H1 (cell line): Measurements from ENCODE around the gene TRAF3IP1. TPM values are rescaled to one million over a fixed set of nuclear protein-coding genes. Genes with fewer than 3 reads are reported as not detected.

Experiments
- CTCF ChIA-PET: fragments of 300-600 bp; sonication (Branson Sonifier 250); formaldehyde crosslinking; loops from one replicate; lab custom pipeline; 2021; ENCODE audit not compliant: partially characterized antibody; lab: Charles Lee
- POLR2A ChIA-PET: fragments of 300-600 bp; sonication (Branson Sonifier 250); formaldehyde crosslinking; loops from one replicate; lab custom pipeline; 2021; ENCODE audit warnings: inconsistent platforms; ENCODE audit not compliant: partially characterized antibody; lab: Charles Lee
- DNase-seq, 2 experiments: peaks; one replicate each; pipeline versions ENCODE4 v3.0.0 to v3.0.0-alpha.2; 2010 to 2022; ENCODE audit warnings: low spot score in 2 of 2, low read depth in 1 of 2, mixed read lengths in 1 of 2
- FAIRE-seq: peaks from 2 replicates; lab custom pipeline; 2011; peaks lifted over from hg19 to GRCh38; lab: Jason Lieb, UNC
- H2AFZ ChIP-seq: 2 replicates; pipeline ENCODE4 v1.8.1; 2012; ENCODE audit warnings: low read length, inconsistent platforms
- H2AK5ac ChIP-seq: 2 replicates; pipeline ENCODE4 v1.6.1; 2013; ENCODE audit warnings: low read depth, low read length
- H2BK120ac ChIP-seq: replicated peaks from 2 replicates; pipeline ENCODE3; 2013; ENCODE audit warnings: low read depth, low read length, inconsistent platforms
- H2BK12ac ChIP-seq: 2 replicates; pipeline ENCODE4 v1.6.1; 2013; ENCODE audit warnings: low read depth, low read length
- H2BK15ac ChIP-seq: 2 replicates; pipeline ENCODE4 v1.6.1; 2013; ENCODE audit warnings: low read length
- H2BK20ac ChIP-seq: 2 replicates; pipeline ENCODE4 v1.6.1; 2013; ENCODE audit warnings: low read length
- H2BK5ac ChIP-seq: 2 replicates; pipeline ENCODE4 v1.6.1; 2013; ENCODE audit warnings: low read depth, low read length
- H3K14ac ChIP-seq: 2 replicates; pipeline ENCODE4 v1.6.1; 2013; ENCODE audit warnings: inconsistent platforms; ENCODE audit not compliant: insufficient read length
- H3K18ac ChIP-seq: 2 replicates; pipeline ENCODE4 v1.6.1; 2013; ENCODE audit warnings: low read length; ENCODE audit errors: extremely low read depth
- H3K23ac ChIP-seq: 2 replicates; pipeline ENCODE4 v1.6.1; 2013; ENCODE audit warnings: inconsistent platforms; ENCODE audit not compliant: insufficient read length
- H3K23me2 ChIP-seq: 2 replicates; pipeline ENCODE4 v1.6.1; 2013; ENCODE audit warnings: low read depth, low read length
- H3K27ac ChIP-seq: 2 replicates; pipeline ENCODE4 v1.6.1; 2011; ENCODE audit warnings: low read depth, low read length, inconsistent platforms
- H3K27me3 ChIP-seq, 4 experiments: replicated peaks in 1 of 4; 1 replicate in 1 of 4; 2 replicates in 3 of 4; pipeline versions ENCODE4 v1.6.1 to v1.8.1; 2011 to 2013; ENCODE audit warnings: low read length in 3 of 4, mild to moderate bottlenecking in 3 of 4, inconsistent platforms in 2 of 4, mixed read lengths in 2 of 4, moderate library complexity in 1 of 4; ENCODE audit not compliant: control insufficient read depth in 3 of 4, insufficient read depth in 3 of 4; ENCODE audit errors: extremely low read depth in 1 of 4
- H3K36me3 ChIP-seq, 4 experiments: 2 replicates each; pipeline versions ENCODE4 v1.6.1 to v1.8.1; 2011 to 2013; ENCODE audit warnings: mild to moderate bottlenecking in 4 of 4, low read length in 3 of 4, moderate library complexity in 2 of 4, control low read depth in 1 of 4, inconsistent platforms in 1 of 4; ENCODE audit not compliant: insufficient read depth in 4 of 4, control insufficient read depth in 2 of 4
- H3K4ac ChIP-seq: replicated peaks from 2 replicates; pipeline ENCODE3; 2013; ENCODE audit warnings: low read length, low read depth, mixed read lengths, inconsistent platforms; ENCODE audit not compliant: insufficient read length
- H3K4me1 ChIP-seq, 4 experiments: replicated peaks in 1 of 4; 1 replicate in 1 of 4; 2 replicates in 3 of 4; pipeline versions ENCODE4 v1.6.1 to v1.8.1; 2011 to 2013; ENCODE audit warnings: low read length in 3 of 4, inconsistent platforms in 2 of 4, mixed read lengths in 1 of 4; ENCODE audit not compliant: insufficient read depth in 4 of 4, control insufficient read depth in 3 of 4
- H3K4me2 ChIP-seq, 2 experiments: 2 replicates each; pipeline versions ENCODE4 v1.6.1 to v1.8.1; 2011 to 2013; ENCODE audit warnings: low read depth in 2 of 2, low read length in 2 of 2, control low read depth in 1 of 2, inconsistent platforms in 1 of 2, mild to moderate bottlenecking in 1 of 2; ENCODE audit not compliant: insufficient read depth in 1 of 2
- H3K4me3 ChIP-seq, 4 experiments: fragments of 200-600, 300-600 bp in 1 of 4; sonication (generic), shearing (Covaris generic), sonication (Bioruptor Twin) in 1 of 4; 2 replicates each; pipeline versions ENCODE4 v1.5.1 to v1.8.1; 2011 to 2016; ENCODE audit warnings: low read length in 4 of 4, low read depth in 3 of 4, control low read depth in 2 of 4, inconsistent platforms in 2 of 4, mild to moderate bottlenecking in 2 of 4, mixed read lengths in 1 of 4, moderate library complexity in 1 of 4; ENCODE audit not compliant: insufficient read depth in 2 of 4; ENCODE audit errors: extremely low read depth in 1 of 4
- H3K56ac ChIP-seq: replicated peaks from 2 replicates; pipeline ENCODE3; 2013; ENCODE audit warnings: low read depth, mild to moderate bottlenecking, mixed read lengths, low read length, inconsistent platforms; ENCODE audit not compliant: insufficient read length
- H3K79me1 ChIP-seq: 2 replicates; pipeline ENCODE4 v1.6.1; 2013; ENCODE audit warnings: low read depth, low read length, control low read depth
- H3K79me2 ChIP-seq, 2 experiments: 2 replicates each; pipeline versions ENCODE4 v1.6.1 to v1.8.1; 2012 to 2013; ENCODE audit warnings: low read length in 2 of 2, mild to moderate bottlenecking in 2 of 2, inconsistent platforms in 1 of 2; ENCODE audit not compliant: insufficient read depth in 2 of 2, control insufficient read depth in 1 of 2
- H3K9ac ChIP-seq, 4 experiments: replicated peaks in 1 of 4; 1 replicate in 1 of 4; 2 replicates in 3 of 4; pipeline versions ENCODE4 v1.6.1 to v1.8.1; 2011 to 2013; ENCODE audit warnings: low read depth in 3 of 4, low read length in 3 of 4, control low read depth in 2 of 4, mild to moderate bottlenecking in 2 of 4, moderate library complexity in 2 of 4, inconsistent platforms in 1 of 4; ENCODE audit errors: extremely low read depth in 1 of 4
- H3K9me3 ChIP-seq, 2 experiments: 2 replicates each; pipeline versions ENCODE4 v1.6.1 to v1.8.1; 2012 to 2013; ENCODE audit warnings: mild to moderate bottlenecking in 2 of 2, moderate library complexity in 2 of 2, control low read depth in 1 of 2, inconsistent platforms in 1 of 2, low read depth in 1 of 2, low read length in 1 of 2, mixed read lengths in 1 of 2; ENCODE audit not compliant: insufficient read depth in 2 of 2
- H4K20me1 ChIP-seq, 2 experiments: replicated peaks in 1 of 2; 2 replicates each; pipeline versions ENCODE3 to v1.8.1; 2011 to 2013; ENCODE audit warnings: inconsistent platforms in 2 of 2, low read length in 2 of 2, mild to moderate bottlenecking in 1 of 2; ENCODE audit not compliant: insufficient read depth in 2 of 2, control insufficient read depth in 1 of 2
- H4K5ac ChIP-seq: 2 replicates; pipeline ENCODE4 v1.6.1; 2013; ENCODE audit warnings: low read length, low read depth, mixed read lengths, inconsistent platforms; ENCODE audit not compliant: insufficient read length
- H4K8ac ChIP-seq: 2 replicates; pipeline ENCODE4 v1.8.0; 2013; ENCODE audit warnings: mild to moderate bottlenecking, moderate library complexity, low read length, inconsistent platforms; ENCODE audit not compliant: insufficient read depth; ENCODE audit errors: extremely low read depth
- H4K91ac ChIP-seq: replicated peaks from 2 replicates; pipeline ENCODE3; 2013; ENCODE audit warnings: low read length, mixed read lengths, inconsistent platforms; ENCODE audit not compliant: insufficient read length
- ASH2L ChIP-seq: fragments of 200-600, 300-600 bp; sonication (generic); IDR thresholded peaks from one replicate; pipeline ENCODE4 v1.7.1; 2017; ENCODE audit warnings: low read length
- CHD2 ChIP-seq: IDR thresholded peaks from 2 replicates; pipeline ENCODE4 v1.6.1; 2012; ENCODE audit warnings: low read length, improper control_type of control experiment
- EGR1 ChIP-seq: IDR thresholded peaks from 2 replicates; pipeline ENCODE4 v1.6.1; 2011; ENCODE audit warnings: low read depth, low read length, borderline replicate concordance
- FOSL1 ChIP-seq: IDR thresholded peaks from 2 replicates; pipeline ENCODE4 v1.6.1; 2011; ENCODE audit warnings: mild to moderate bottlenecking, low read depth, low read length, moderate library complexity; ENCODE audit not compliant: insufficient read depth
- NANOG ChIP-seq: IDR thresholded peaks from 2 replicates; pipeline ENCODE4 v1.6.1; 2011; ENCODE audit warnings: low read length, low read depth, mild to moderate bottlenecking, inconsistent platforms; ENCODE audit not compliant: insufficient read depth, poor library complexity, severe bottlenecking
- NRF1 ChIP-seq: IDR thresholded peaks from 2 replicates; pipeline ENCODE4 v1.6.1; 2011; ENCODE audit warnings: mild to moderate bottlenecking, low read depth, low read length, improper control_type of control experiment
- SAP30 ChIP-seq: fragments of 300-600 bp; sonication (generic); IDR thresholded peaks from 2 replicates; pipeline ENCODE4 v1.7.1; 2012; ENCODE audit warnings: low read length, moderate library complexity, mild to moderate bottlenecking, inconsistent platforms; ENCODE audit not compliant: insufficient read depth, insufficient replicate concordance
- SIX5 ChIP-seq: IDR thresholded peaks from 2 replicates; pipeline ENCODE4 v1.6.1; 2011; ENCODE audit warnings: mild to moderate bottlenecking, low read depth, low read length
- SP1 ChIP-seq: IDR thresholded peaks from 2 replicates; pipeline ENCODE4 v1.6.1; 2011; ENCODE audit warnings: low read depth, low read length
- TAF1 ChIP-seq: IDR thresholded peaks from 2 replicates; pipeline ENCODE4 v1.6.1; 2011; ENCODE audit warnings: mild to moderate bottlenecking, low read depth, low read length
- YY1 ChIP-seq: IDR thresholded peaks from 2 replicates; pipeline ENCODE4 v1.6.1; 2011; ENCODE audit warnings: low read depth, mild to moderate bottlenecking, low read length
- WGBS, 2 experiments: shearing (Covaris generic) in 1 of 2; methylation state at CpG; one replicate each; pipeline versions ENCODE4 v1.1.6 to v1.1.7; 2013 to 2015; ENCODE audit warnings: low lambda C conversion rate in 2 of 2, mixed read lengths in 2 of 2, inconsistent platforms in 1 of 2, low coverage in 1 of 2, missing lambda C conversion rate in 1 of 2; ENCODE audit not compliant: insufficient replicate concordance in 2 of 2, insufficient coverage in 1 of 2, insufficient read length in 1 of 2; ENCODE audit errors: extremely low coverage in 1 of 2, missing lambda C conversion rate in 1 of 2; 5-methylcytosine and 5-hydroxymethylcytosine counted together
- polyA plus RNA-seq, 7 experiments: library from polyadenylated mRNA; depleted of rRNA in 3 of 7; stranded (reverse) in 5 of 7; unstranded in 2 of 7; fragments of >200 nt in 5 of 7; fragments of 200-250 nt in 2 of 7; gene quantifications; 1 replicate in 5 of 7; 2 replicates in 1 of 7; 4 replicates in 1 of 7; pipeline versions ENCODE4 v1.2.1 to v1.2.3, GENCODE V29; 2011 to 2013; ENCODE audit warnings: missing spikeins in 2 of 7, mixed read lengths in 2 of 7
- total RNA-seq: library from RNA; stranded (reverse); fragmentation: NEBNext Ultra II Directional; extraction: Animal tissue kit (Norgen Biotek cat#: 25700); gene quantifications from 2 replicates; pipeline ENCODE4 v1.2.1, GENCODE V29; 2021

The TRAF3IP1 gene
- total and polyA plus RNA-seq, 2 of the 8 experiments (the other 6 are each of a cell fraction or from before 2014, with no cell fraction given): 2.3 to 17.5 TPM

- no peaks in the 10 kb centered on the region; the same call in 1 of the 2 replicates for H3K79me1 ChIP-seq
- peak overlapping the region in 3 of 4 experiments; percentile 70 to 86 (median 82); a peak in 5 of 7 replicates for H3K9ac ChIP-seq
- H3K4me2 ChIP-seq: peak overlapping the region; percentile 80 to 100
- no peak overlapping the region for H2BK20ac ChIP-seq
- H3K27me3 ChIP-seq: peaks cover 0 to 10% (median 2%) of the 10 kb centered on the region in 4 experiments; a peak in 2 of 7 replicates
- H4K20me1 ChIP-seq: peaks cover 1 to 5% of the 10 kb centered on the region in 2 experiments
- peaks cover 0 to 2% of the 10 kb centered on the region in 2 experiments; a peak in 1 of 4 replicates for H3K79me2 ChIP-seq
- H3K23ac ChIP-seq: no peak overlapping the region
- peaks cover 7 to 25% (median 18%) of the 10 kb centered on the region in 4 experiments for H3K4me1 ChIP-seq
- H4K5ac ChIP-seq: no peak overlapping the region
- POLR2A ChIA-PET: interaction anchor here (0.8 to 2.9 kb wide), 15 partner anchors 9 to 121 kb away, joined by 3 to 15 read pairs (median 4); partner anchors contain the start of genes HES6 and ILKAP
- CTCF ChIA-PET: interaction anchor here (1.0 to 4.4 kb wide), 11 partner anchors 9 to 129 kb away, joined by 3 to 40 read pairs (median 5); no protein-coding TSS in a partner anchor
- H2BK120ac ChIP-seq: no peak overlapping the region
- no peaks in the 10 kb centered on the region for H3K36me3 ChIP-seq
- no peak overlapping the region; the same call in 1 of the 2 replicates for H4K8ac ChIP-seq
- H4K91ac ChIP-seq: no peak overlapping the region
- H2BK5ac ChIP-seq: no peak overlapping the region
- no peak overlapping the region for H3K27ac ChIP-seq
- DNase-seq: peak; percentile 98
- no peak overlapping the region for H3K18ac ChIP-seq
- peak overlapping the region; percentile 72 to 84 (median 77) for H3K4me3 ChIP-seq
- peaks cover 12% of the 10 kb centered on the region for H3K23me2 ChIP-seq
- no peak overlapping the region for H2AK5ac ChIP-seq
- no peak overlapping the region for H2BK12ac ChIP-seq
- H3K4ac ChIP-seq: no peak overlapping the region
- no peaks in the 10 kb centered on the region for H3K9me3 ChIP-seq
- 4% methylated on average over 70 of the region's 108 CpGs; no CpG with 5 or more reads in 1 of the 2 experiments for WGBS, 2 experiments
- H2BK15ac ChIP-seq: no peak overlapping the region
- H3K56ac ChIP-seq: no peak overlapping the region
- peak overlapping the region; percentile 63; the same call in 1 of the 2 replicates for H2AFZ ChIP-seq
- H3K14ac ChIP-seq: no peak overlapping the region
- FAIRE-seq: no peak
- TF ChIP-seq EGR1 (0 out of 2 replicates have a peak, but pooled peaks have one; percentile 6), SIX5 (peak; percentile 16; the same call in 1 of the 2 replicates), TAF1 (peak; percentile 51; the same call in 1 of the 2 replicates), SP1 (peak; percentile 96), SAP30 (no peak), NANOG (peak; percentile 3), YY1 (peak; percentile 76), NRF1 (peak; percentile 25; the same call in 1 of the 2 replicates), CHD2 (peak; percentile 81), ASH2L (peak; percentile 52), FOSL1 (no peak)
Observed at GRCh38 chr2:238288650-238289573, 31.4 kb upstream of the TRAF3IP1 start.
